CD4-positive, alpha-beta T cell (primary cell): ENCODE results near the gene OPCML. TPM values are rescaled to one million over a fixed set of nuclear protein-coding genes. Genes with fewer than 3 reads are reported as not detected.

Source experiments
- ATAC-seq: fragments of 200-7000 bp; cut with Tn5 transposase; one replicate; pipeline ENCODE4 v1.10.0; 2022; ENCODE audit warnings: mild to moderate bottlenecking; ENCODE audit not compliant: poor library complexity
- CTCF ChIA-PET: fragments of 350-600 bp; sonication (Branson Sonifier 250); formaldehyde crosslinking; loops from one replicate; lab custom pipeline; 2021; ENCODE audit warnings: antibody characterized with exemption, inconsistent platforms; lab: Charles Lee
- POLR2A ChIA-PET: fragments of 350-600 bp; sonication (Branson Sonifier 250); formaldehyde crosslinking; loops from one replicate; lab custom pipeline; 2021; ENCODE audit warnings: antibody characterized with exemption, inconsistent platforms; lab: Charles Lee
- DNase-seq, 14 experiments: peaks; one replicate each; pipeline ENCODE4 v3.0.0-alpha.2; 2013 to 2020; ENCODE audit warnings: mixed read lengths in 2 of 14
- H3K27ac ChIP-seq, 2 donors: one replicate each; pipeline versions ENCODE4 v1.5.1 to v1.7.0; 2013; ENCODE audit warnings: low read length in 2 of 2, low read depth in 1 of 2, mild to moderate bottlenecking in 1 of 2
- H3K27me3 ChIP-seq, 2 experiments: 1 replicate in 1 of 2; 2 replicates in 1 of 2; pipeline versions ENCODE4 v1.6.1 to v1.7.0; 2013; ENCODE audit warnings: low read length in 2 of 2, control low read depth in 1 of 2, mild to moderate bottlenecking in 1 of 2, moderate library complexity in 1 of 2; ENCODE audit not compliant: insufficient read depth in 2 of 2, control insufficient read depth in 1 of 2
- H3K36me3 ChIP-seq: one replicate; pipeline ENCODE4 v1.6.1; 2013; ENCODE audit warnings: low read length, control low read depth; ENCODE audit not compliant: insufficient read depth
- H3K4me1 ChIP-seq: one replicate; pipeline ENCODE4 v1.6.1; 2013; ENCODE audit warnings: low read length, control low read depth; ENCODE audit not compliant: insufficient read depth
- H3K4me3 ChIP-seq: one replicate; pipeline ENCODE4 v1.5.1; 2013; ENCODE audit warnings: mild to moderate bottlenecking, low read length, moderate library complexity
- H3K9me3 ChIP-seq, 2 experiments: 1 replicate in 1 of 2; 2 replicates in 1 of 2; pipeline versions ENCODE4 v1.6.1 to v1.7.0; 2013; ENCODE audit warnings: low read length in 2 of 2, mild to moderate bottlenecking in 2 of 2, control low read depth in 1 of 2, moderate library complexity in 1 of 2; ENCODE audit not compliant: control insufficient read depth in 1 of 2, insufficient read depth in 1 of 2
- H3K27ac Mint-ChIP-seq: one replicate; pipeline ENCODE4 v1.8.0; 2020; ENCODE audit warnings: mixed read lengths
- H3K27me3 Mint-ChIP-seq: one replicate; pipeline ENCODE4 v1.8.0; 2021; ENCODE audit warnings: mixed read lengths
- H3K36me3 Mint-ChIP-seq: one replicate; pipeline ENCODE4 v1.8.0; 2021; ENCODE audit warnings: low read depth, mixed read lengths
- H3K4me1 Mint-ChIP-seq: one replicate; pipeline ENCODE4 v1.8.0; 2021; ENCODE audit warnings: low read depth, mixed read lengths
- H3K4me3 Mint-ChIP-seq: one replicate; pipeline ENCODE4 v1.8.0; 2020; ENCODE audit warnings: mild to moderate bottlenecking, mixed read lengths
- H3K9me3 Mint-ChIP-seq: one replicate; pipeline ENCODE4 v1.8.0; 2020; ENCODE audit warnings: mixed read lengths
- CTCF ChIP-seq: fragments of 200-600 bp; IDR thresholded peaks from one replicate; pipeline ENCODE4 v1.8.0; 2022; ENCODE audit warnings: antibody characterized with exemption, mild to moderate bottlenecking
- intact Hi-C, 2 experiments: fragments of 100-400 bp; cut with DNase I in 1 of 2; cut with micrococcal nuclease in 1 of 2; formaldehyde crosslinking; loops; one replicate each; pipeline versions ENCODE4 v1.15.1 to v1.9.0; 2023 to 2025; cut with DNase I, micrococcal nuclease
- total RNA-seq, 174 experiments: library from RNA in 2 of 174; stranded (reverse) in 2 of 174; gene quantifications; one replicate each; pipeline ENCODE4 v1.2.3 and lab custom pipeline; 2021 to 2026

OPCML gene
- total RNA-seq, 2 experiments from 2014 or later, result not detected

- no peak for TF ChIP-seq CTCF
- ATAC-seq, result no peak
These were observed 881.2 kb downstream of the OPCML start for GRCh38 chr11:132650969-132651720.

GRCh38 chr11:132649277-132649676 is 883.0 kb downstream of the OPCML start:
- H3K27ac Mint-ChIP-seq, result no peak overlapping the region
- peaks cover 8% of the 10 kb centered on the region for H3K27me3 Mint-ChIP-seq
- H3K9me3 ChIP-seq, result peaks cover 0 to 3% of the 10 kb centered on the region in 2 experiments
- H3K4me3 ChIP-seq, result no peak overlapping the region
- H3K4me3 Mint-ChIP-seq, result no peak overlapping the region
- H3K36me3 Mint-ChIP-seq, result no peaks in the 10 kb centered on the region
- ChIA-PET CTCF (no interaction called here), POLR2A (no interaction called here)
- no peak overlapping the region for H3K27ac ChIP-seq
- no peaks in the 10 kb centered on the region for H3K9me3 Mint-ChIP-seq
- H3K36me3 ChIP-seq, result no peaks in the 10 kb centered on the region
- H3K4me1 ChIP-seq, result no peaks in the 10 kb centered on the region
- no peaks in the 10 kb centered on the region for H3K27me3 ChIP-seq
- ATAC-seq (no peak), DNase-seq (no peak)
- H3K4me1 Mint-ChIP-seq, result no peaks in the 10 kb centered on the region
- intact Hi-C loops, result no loop called here
- no peak for TF ChIP-seq CTCF

More at GRCh38 chr11:132650969-132651720, 881.2 kb downstream of the OPCML start:
- H3K9me3 ChIP-seq, result peaks cover 0 to 6% of the 10 kb centered on the region in 2 experiments
- Mint-ChIP-seq H3K4me1 (no peaks in the 10 kb centered on the region), H3K27ac (no peak overlapping the region), H3K4me3 (no peak overlapping the region), H3K36me3 (no peaks in the 10 kb centered on the region), H3K27me3 (peaks cover 8% of the 10 kb centered on the region), H3K9me3 (no peaks in the 10 kb centered on the region)
- H3K27ac ChIP-seq, result no peak overlapping the region
- no peaks in the 10 kb centered on the region for H3K4me1 ChIP-seq
- H3K4me3 ChIP-seq, result no peak overlapping the region
- DNase-seq, result no peak
- ChIA-PET CTCF (no interaction called here), POLR2A (no interaction called here)
- no peaks in the 10 kb centered on the region for H3K36me3 ChIP-seq
- no peaks in the 10 kb centered on the region for H3K27me3 ChIP-seq
- intact Hi-C loops, result no loop called here

- Mint-ChIP-seq H3K4me3 (no peak overlapping the region), H3K36me3 (no peaks in the 10 kb centered on the region), H3K9me3 (no peaks in the 10 kb centered on the region), H3K4me1 (no peaks in the 10 kb centered on the region), H3K27ac (no peak overlapping the region), H3K27me3 (peaks cover 8% of the 10 kb centered on the region)
- peaks cover 0 to 3% of the 10 kb centered on the region in 2 experiments for H3K9me3 ChIP-seq
- no peaks in the 10 kb centered on the region for H3K27me3 ChIP-seq
- H3K4me1 ChIP-seq, result no peaks in the 10 kb centered on the region
- H3K27ac ChIP-seq, result no peak overlapping the region
- ATAC-seq, result no peak
- ChIA-PET POLR2A (no interaction called here), CTCF (no interaction called here)
- no peak overlapping the region for H3K4me3 ChIP-seq
- DNase-seq, result no peak
- intact Hi-C loops, result no loop called here
- TF ChIP-seq CTCF, result no peak
- H3K36me3 ChIP-seq, result no peaks in the 10 kb centered on the region
These were observed 883.5 kb downstream of the OPCML start for GRCh38 chr11:132648851-132649250.
